DOHH2 (cell line): ENCODE results near the gene PDK3.

Experiments used
- H3F3A ChIP-seq: fragments of 200-600 bp; sonication (generic), shearing (Covaris generic); 2 replicates; pipeline ENCODE4 v1.6.0; 2016; ENCODE audit warnings: antibody characterized with exemption, mild to moderate bottlenecking; ENCODE audit not compliant: control insufficient read depth, insufficient read depth
- H3K27ac ChIP-seq: fragments of 200-600 bp; sonication (generic); 2 replicates; pipeline ENCODE4 v1.5.1; 2014; ENCODE audit warnings: low read depth, mild to moderate bottlenecking, low read length, moderate library complexity
- H3K27me3 ChIP-seq: fragments of 200-600 bp; sonication (generic); 2 replicates; pipeline ENCODE4 v1.6.1; 2014; ENCODE audit warnings: mild to moderate bottlenecking, low read length, mixed read lengths; ENCODE audit not compliant: control insufficient read depth
- H3K36me3 ChIP-seq: fragments of 200-600 bp; sonication (generic); 2 replicates; pipeline ENCODE4 v1.6.1; 2014; ENCODE audit warnings: mild to moderate bottlenecking, low read length, moderate library complexity, mixed read lengths; ENCODE audit not compliant: control insufficient read depth
- H3K4me1 ChIP-seq: fragments of 200-600 bp; sonication (generic); 2 replicates; pipeline ENCODE4 v1.6.1; 2014; ENCODE audit warnings: mild to moderate bottlenecking, low read length, mixed read lengths; ENCODE audit not compliant: control insufficient read depth
- H3K4me2 ChIP-seq: fragments of 200-600 bp; sonication (generic); 2 replicates; pipeline ENCODE4 v1.6.0; 2014; ENCODE audit warnings: mild to moderate bottlenecking, low read length, moderate library complexity
- H3K4me3 ChIP-seq: fragments of 200-600 bp; sonication (generic); 2 replicates; pipeline ENCODE4 v1.5.1; 2014; ENCODE audit warnings: mild to moderate bottlenecking, low read length, mixed read lengths
- H3K79me2 ChIP-seq: fragments of 200-600 bp; sonication (generic); 2 replicates; pipeline ENCODE4 v1.6.1; 2014; ENCODE audit warnings: mild to moderate bottlenecking, low read length, mixed read lengths; ENCODE audit not compliant: control insufficient read depth
- H3K9me2 ChIP-seq: fragments of 200-600 bp; sonication (generic); replicated peaks from 2 replicates; pipeline ENCODE4 v1.6.1; 2014; ENCODE audit warnings: mild to moderate bottlenecking, low read length, mixed read lengths; ENCODE audit not compliant: control insufficient read depth
- H3K9me3 ChIP-seq: fragments of 200-600 bp; sonication (generic); 2 replicates; pipeline ENCODE4 v1.6.1; 2014; ENCODE audit warnings: antibody characterized with exemption, low read length, mixed read lengths; ENCODE audit not compliant: control insufficient read depth, insufficient read depth
- H4K20me1 ChIP-seq: fragments of 200-600 bp; sonication (generic); 2 replicates; pipeline ENCODE4 v1.6.0; 2014; ENCODE audit warnings: low read depth, mild to moderate bottlenecking, antibody characterized with exemption, low read length, moderate library complexity; ENCODE audit not compliant: control insufficient read depth, insufficient read depth
- EZH2phosphoT487 ChIP-seq: fragments of 200-600 bp; sonication (generic); IDR thresholded peaks from 2 replicates; pipeline ENCODE4 v1.6.1; 2017; ENCODE audit warnings: borderline replicate concordance, mild to moderate bottlenecking, antibody characterized with exemption, low read length, moderate library complexity, mixed read lengths
- TF ChIP-seq, protein P1 (sequence below): fragments of 200-600 bp; sonication (generic); IDR thresholded peaks from one replicate; pipeline ENCODE4 v1.5.1; 2014; ENCODE audit warnings: antibody characterized with exemption, mild to moderate bottlenecking, low read depth, low read length; ENCODE audit not compliant: poor library complexity, severe bottlenecking

The PDK3 gene

DNA sequence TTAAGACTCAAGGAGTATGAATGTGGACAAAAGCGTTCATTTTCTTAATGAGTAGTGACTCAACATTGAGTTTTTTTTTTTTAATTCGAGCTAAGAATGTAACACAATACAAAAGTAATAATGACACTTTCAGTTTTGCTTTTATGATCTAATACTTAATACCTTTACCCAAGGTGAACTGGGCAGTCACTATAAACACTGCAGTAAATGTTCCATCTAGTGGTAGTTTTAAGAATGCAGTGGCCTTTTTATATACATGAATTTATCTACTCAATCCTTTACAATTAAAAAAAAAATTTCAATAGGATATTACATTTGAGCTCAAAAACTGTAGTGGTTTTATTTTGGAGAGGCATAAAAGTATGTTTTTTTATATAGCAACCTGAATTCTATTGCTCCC lies 33.9 kb downstream of the PDK3 start:
- no peaks in the 10 kb centered on the region for H3F3A ChIP-seq
- H3K36me3 ChIP-seq = peaks cover 4% of the 10 kb centered on the region; the same call in 1 of the 2 replicates
- H3K79me2 ChIP-seq = no peaks in the 10 kb centered on the region
- no peak overlapping the region for H3K4me2 ChIP-seq
- no peaks in the 10 kb centered on the region for H3K27me3 ChIP-seq
- no peaks in the 10 kb centered on the region for H3K4me1 ChIP-seq
- H3K9me2 ChIP-seq = no peaks in the 10 kb centered on the region
- no peak overlapping the region for H3K4me3 ChIP-seq
- H3K27ac ChIP-seq = no peak overlapping the region
- no peaks in the 10 kb centered on the region for H3K9me3 ChIP-seq
- TF ChIP-seq, protein P1, sequence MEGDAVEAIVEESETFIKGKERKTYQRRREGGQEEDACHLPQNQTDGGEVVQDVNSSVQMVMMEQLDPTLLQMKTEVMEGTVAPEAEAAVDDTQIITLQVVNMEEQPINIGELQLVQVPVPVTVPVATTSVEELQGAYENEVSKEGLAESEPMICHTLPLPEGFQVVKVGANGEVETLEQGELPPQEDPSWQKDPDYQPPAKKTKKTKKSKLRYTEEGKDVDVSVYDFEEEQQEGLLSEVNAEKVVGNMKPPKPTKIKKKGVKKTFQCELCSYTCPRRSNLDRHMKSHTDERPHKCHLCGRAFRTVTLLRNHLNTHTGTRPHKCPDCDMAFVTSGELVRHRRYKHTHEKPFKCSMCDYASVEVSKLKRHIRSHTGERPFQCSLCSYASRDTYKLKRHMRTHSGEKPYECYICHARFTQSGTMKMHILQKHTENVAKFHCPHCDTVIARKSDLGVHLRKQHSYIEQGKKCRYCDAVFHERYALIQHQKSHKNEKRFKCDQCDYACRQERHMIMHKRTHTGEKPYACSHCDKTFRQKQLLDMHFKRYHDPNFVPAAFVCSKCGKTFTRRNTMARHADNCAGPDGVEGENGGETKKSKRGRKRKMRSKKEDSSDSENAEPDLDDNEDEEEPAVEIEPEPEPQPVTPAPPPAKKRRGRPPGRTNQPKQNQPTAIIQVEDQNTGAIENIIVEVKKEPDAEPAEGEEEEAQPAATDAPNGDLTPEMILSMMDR = peak; percentile 48
- TF ChIP-seq EZH2phosphoT487 = no peak
- H4K20me1 ChIP-seq = no peaks in the 10 kb centered on the region

DNA sequence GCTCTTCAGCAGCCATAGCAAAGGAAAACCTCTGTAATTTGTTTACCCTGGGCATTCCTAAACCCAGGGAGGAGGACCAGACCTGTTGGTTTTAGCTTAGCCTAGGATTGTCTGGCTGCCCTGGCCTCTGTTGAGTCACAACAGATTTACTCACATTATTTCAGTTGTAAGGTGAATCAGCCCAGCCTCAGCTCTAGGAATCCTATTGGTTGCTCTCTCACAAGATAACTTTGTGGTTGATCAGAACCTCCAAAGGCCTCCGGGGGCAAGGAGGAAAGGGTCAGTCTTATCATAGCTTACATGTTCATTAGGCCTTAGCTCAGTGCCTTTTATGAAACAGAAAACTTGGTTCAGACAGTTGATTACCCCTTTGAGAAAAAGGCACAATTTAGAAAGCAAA lies 41.0 kb downstream of the PDK3 start:
- Histone ChIP-seq H3F3A (no peaks in the 10 kb centered on the region), H3K4me3 (no peak overlapping the region), H3K27me3 (no peaks in the 10 kb centered on the region), H3K27ac (no peak overlapping the region), H3K9me2 (no peaks in the 10 kb centered on the region), H3K4me2 (no peak overlapping the region), H3K79me2 (no peaks in the 10 kb centered on the region), H3K4me1 (no peaks in the 10 kb centered on the region), H3K9me3 (no peaks in the 10 kb centered on the region), H4K20me1 (no peaks in the 10 kb centered on the region), H3K36me3 (no peaks in the 10 kb centered on the region)
- no peak for TF ChIP-seq EZH2phosphoT487
- TF ChIP-seq, protein P1 = no peak

DNA sequence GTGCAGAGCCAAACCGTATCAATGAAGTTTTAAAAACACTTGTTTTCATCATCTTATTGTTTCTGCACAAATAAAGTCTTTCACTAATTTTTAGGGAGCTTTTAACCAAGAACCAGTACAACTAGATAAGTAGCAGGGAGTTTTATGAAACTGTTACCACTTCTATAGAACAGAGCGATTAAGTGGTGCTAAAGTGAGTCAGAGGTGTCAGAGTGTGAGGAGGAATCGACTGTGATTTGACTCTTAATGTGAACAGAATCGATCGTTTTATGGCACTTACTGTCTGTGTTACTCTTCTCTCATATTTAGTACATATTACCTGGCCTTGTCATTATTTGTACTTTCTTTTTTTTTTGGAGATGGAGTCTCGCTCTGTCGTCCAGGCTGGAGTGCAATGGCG lies 43.3 kb downstream of the PDK3 start:
- no peaks in the 10 kb centered on the region for H3K79me2 ChIP-seq
- H3K27ac ChIP-seq = no peak overlapping the region
- no peaks in the 10 kb centered on the region for H3K9me3 ChIP-seq
- no peaks in the 10 kb centered on the region for H3K9me2 ChIP-seq
- no peaks in the 10 kb centered on the region for H3K36me3 ChIP-seq
- no peak for TF ChIP-seq EZH2phosphoT487
- TF ChIP-seq, protein P1 = no peak
- H3K27me3 ChIP-seq = no peaks in the 10 kb centered on the region
- no peaks in the 10 kb centered on the region for H3F3A ChIP-seq
- no peak overlapping the region for H3K4me3 ChIP-seq
- no peaks in the 10 kb centered on the region for H3K4me1 ChIP-seq
- H3K4me2 ChIP-seq = no peak overlapping the region
- no peaks in the 10 kb centered on the region for H4K20me1 ChIP-seq

DNA sequence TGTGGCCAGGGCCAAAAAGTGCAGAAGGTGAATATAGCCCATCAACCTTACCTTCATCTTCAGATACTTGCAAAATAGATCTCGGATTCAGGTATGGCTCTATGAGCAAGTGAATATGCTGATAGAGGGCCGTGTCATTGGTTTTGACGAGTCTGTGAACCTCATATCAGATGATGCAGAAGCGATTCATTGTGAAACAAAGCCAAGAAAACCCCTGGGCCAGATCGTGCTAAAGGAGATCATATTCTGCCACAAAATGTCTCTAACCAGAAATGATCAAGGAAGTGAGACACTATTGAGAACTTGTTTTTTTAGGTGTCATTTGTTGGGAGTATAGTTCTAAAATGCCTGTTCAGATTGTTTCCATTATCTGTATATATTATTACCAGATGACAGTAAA lies 48.3 kb downstream of the PDK3 start:
- H3K9me2 ChIP-seq = no peaks in the 10 kb centered on the region
- no peaks in the 10 kb centered on the region for H3K27me3 ChIP-seq
- no peaks in the 10 kb centered on the region for H3F3A ChIP-seq
- H3K36me3 ChIP-seq = no peaks in the 10 kb centered on the region
- TF ChIP-seq EZH2phosphoT487 = no peak
- TF ChIP-seq, protein P1 = no peak
- no peaks in the 10 kb centered on the region for H3K4me1 ChIP-seq
- no peak overlapping the region for H3K4me3 ChIP-seq
- no peaks in the 10 kb centered on the region for H3K9me3 ChIP-seq
- H3K79me2 ChIP-seq = no peaks in the 10 kb centered on the region
- H3K4me2 ChIP-seq = no peak overlapping the region
- no peaks in the 10 kb centered on the region for H4K20me1 ChIP-seq
- H3K27ac ChIP-seq = no peak overlapping the region
